ENCODE data around the gene AP4S1. TPM values are rescaled to one million over a fixed set of nuclear protein-coding genes. Genes with fewer than 3 reads are reported as not detected.

The AP4S1 gene
- total RNA-seq, 1 experiment from 2014 or later: 3.3 TPM

DNA sequence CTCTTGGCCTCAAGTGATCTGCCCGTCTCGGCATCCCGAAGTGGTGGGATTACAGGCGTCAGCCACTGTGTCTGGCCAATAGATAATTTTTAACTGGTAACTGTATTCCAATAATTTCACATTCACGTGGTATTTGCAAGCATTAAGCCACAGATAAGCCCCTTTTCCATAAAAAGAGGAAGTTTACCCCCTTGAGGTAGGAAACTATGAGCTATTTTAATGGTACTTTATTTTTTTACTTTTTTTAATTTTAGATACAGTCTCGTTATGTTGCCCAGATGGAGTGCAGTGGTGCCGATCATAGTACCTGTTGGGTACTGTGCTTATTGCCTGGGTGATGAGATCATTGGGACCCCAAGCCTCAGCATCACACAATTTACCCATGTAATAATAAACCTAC lies 42.9 kb upstream of the AP4S1 start:
- intact Hi-C loops (cut with micrococcal nuclease; ENCODE audit: unreplicated experiment): loop anchor here (5.0 kb wide), 1 partner anchor 100 kb away; no protein-coding TSS in a partner anchor
- CTCF ChIA-PET: no interaction called here

DNA sequence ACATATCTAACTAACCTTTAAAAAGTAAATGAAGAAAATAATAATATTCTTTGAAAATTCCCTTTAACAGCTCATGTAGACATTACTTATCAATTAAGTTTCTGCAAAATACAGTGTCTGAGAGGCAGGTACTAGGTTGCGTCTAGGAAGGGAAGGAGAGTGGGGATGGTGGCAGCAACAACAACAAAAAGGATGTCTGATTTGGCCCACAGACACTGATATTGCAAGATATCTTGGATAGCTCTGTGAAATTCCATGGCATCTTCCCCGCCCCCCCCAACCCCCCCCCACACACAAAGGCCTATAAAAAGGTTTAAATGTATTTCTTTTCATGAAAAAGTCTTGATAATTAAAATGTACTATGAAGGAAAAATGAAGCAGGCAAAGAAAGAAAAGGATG lies 41.6 kb upstream of the AP4S1 start:
- no peaks in the 10 kb centered on the region for H3K36me3 ChIP-seq (ENCODE audit: control insufficient read depth, insufficient read depth, low read length)
- no TSS peak for BruUV-seq (replicated peaks)
- no peak overlapping the region for H3K27ac ChIP-seq (ENCODE audit: low read length)
- intact Hi-C loops (cut with micrococcal nuclease; ENCODE audit: unreplicated experiment) (loop anchor here (5.0 kb wide), 1 partner anchor 98 kb away; no protein-coding TSS in a partner anchor), in situ Hi-C loops (cut with HindIII; ENCODE audit: low pct_unique_long_range_greater_than_20kb, low sequenced_read_pairs) (no loop called here)
- CTCF ChIA-PET: no interaction called here
- no peak for ATAC-seq
- TF ChIP-seq TCF7L2 (IDR thresholded peaks at IDR 0.05; ENCODE audit: low read depth, low read length) (no peak), SIN3A (IDR thresholded peaks at IDR 0.05; ENCODE audit: borderline replicate concordance, insufficient read depth, low read depth, low read length) (no peak), POLR2AphosphoS5 (IDR thresholded peaks at IDR 0.05; ENCODE audit: low read depth, low read length) (no peak)
- TF ChIP-seq, protein P1, sequence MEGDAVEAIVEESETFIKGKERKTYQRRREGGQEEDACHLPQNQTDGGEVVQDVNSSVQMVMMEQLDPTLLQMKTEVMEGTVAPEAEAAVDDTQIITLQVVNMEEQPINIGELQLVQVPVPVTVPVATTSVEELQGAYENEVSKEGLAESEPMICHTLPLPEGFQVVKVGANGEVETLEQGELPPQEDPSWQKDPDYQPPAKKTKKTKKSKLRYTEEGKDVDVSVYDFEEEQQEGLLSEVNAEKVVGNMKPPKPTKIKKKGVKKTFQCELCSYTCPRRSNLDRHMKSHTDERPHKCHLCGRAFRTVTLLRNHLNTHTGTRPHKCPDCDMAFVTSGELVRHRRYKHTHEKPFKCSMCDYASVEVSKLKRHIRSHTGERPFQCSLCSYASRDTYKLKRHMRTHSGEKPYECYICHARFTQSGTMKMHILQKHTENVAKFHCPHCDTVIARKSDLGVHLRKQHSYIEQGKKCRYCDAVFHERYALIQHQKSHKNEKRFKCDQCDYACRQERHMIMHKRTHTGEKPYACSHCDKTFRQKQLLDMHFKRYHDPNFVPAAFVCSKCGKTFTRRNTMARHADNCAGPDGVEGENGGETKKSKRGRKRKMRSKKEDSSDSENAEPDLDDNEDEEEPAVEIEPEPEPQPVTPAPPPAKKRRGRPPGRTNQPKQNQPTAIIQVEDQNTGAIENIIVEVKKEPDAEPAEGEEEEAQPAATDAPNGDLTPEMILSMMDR (IDR thresholded peaks at IDR 0.05): no peak
- TF ChIP-seq, protein P2, sequence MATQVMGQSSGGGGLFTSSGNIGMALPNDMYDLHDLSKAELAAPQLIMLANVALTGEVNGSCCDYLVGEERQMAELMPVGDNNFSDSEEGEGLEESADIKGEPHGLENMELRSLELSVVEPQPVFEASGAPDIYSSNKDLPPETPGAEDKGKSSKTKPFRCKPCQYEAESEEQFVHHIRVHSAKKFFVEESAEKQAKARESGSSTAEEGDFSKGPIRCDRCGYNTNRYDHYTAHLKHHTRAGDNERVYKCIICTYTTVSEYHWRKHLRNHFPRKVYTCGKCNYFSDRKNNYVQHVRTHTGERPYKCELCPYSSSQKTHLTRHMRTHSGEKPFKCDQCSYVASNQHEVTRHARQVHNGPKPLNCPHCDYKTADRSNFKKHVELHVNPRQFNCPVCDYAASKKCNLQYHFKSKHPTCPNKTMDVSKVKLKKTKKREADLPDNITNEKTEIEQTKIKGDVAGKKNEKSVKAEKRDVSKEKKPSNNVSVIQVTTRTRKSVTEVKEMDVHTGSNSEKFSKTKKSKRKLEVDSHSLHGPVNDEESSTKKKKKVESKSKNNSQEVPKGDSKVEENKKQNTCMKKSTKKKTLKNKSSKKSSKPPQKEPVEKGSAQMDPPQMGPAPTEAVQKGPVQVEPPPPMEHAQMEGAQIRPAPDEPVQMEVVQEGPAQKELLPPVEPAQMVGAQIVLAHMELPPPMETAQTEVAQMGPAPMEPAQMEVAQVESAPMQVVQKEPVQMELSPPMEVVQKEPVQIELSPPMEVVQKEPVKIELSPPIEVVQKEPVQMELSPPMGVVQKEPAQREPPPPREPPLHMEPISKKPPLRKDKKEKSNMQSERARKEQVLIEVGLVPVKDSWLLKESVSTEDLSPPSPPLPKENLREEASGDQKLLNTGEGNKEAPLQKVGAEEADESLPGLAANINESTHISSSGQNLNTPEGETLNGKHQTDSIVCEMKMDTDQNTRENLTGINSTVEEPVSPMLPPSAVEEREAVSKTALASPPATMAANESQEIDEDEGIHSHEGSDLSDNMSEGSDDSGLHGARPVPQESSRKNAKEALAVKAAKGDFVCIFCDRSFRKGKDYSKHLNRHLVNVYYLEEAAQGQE (IDR thresholded peaks at IDR 0.05; ENCODE audit: insufficient read depth in 1 of 2, low read depth in 2 of 2, low read length in 1 of 2): no peak
- POLR2A ChIA-PET: no interaction called here
- no peak overlapping the region for H3K4me3 ChIP-seq (ENCODE audit: low read depth in 2 of 2, low read length in 2 of 2)
- peaks cover 15% of the 10 kb centered on the region; the same call in 1 of the 2 replicates for H3K4me1 ChIP-seq (ENCODE audit: control insufficient read depth, insufficient read depth, low read length)
- no peaks in the 10 kb centered on the region for H3K9me3 ChIP-seq (ENCODE audit: control insufficient read depth, insufficient read depth, low read depth, low read length)
- H3K27me3 ChIP-seq (ENCODE audit: control insufficient read depth, insufficient read depth, low read length): no peaks in the 10 kb centered on the region
- DNase-seq (ENCODE audit: low read depth, low spot score): no peak

More for the DNA sequence above, 42.9 kb upstream of the AP4S1 start:
- Histone ChIP-seq H3K36me3 (ENCODE audit: control insufficient read depth, insufficient read depth, low read length) (no peaks in the 10 kb centered on the region), H3K9me3 (ENCODE audit: control insufficient read depth, insufficient read depth, low read depth, low read length) (no peaks in the 10 kb centered on the region), H3K4me1 (ENCODE audit: control insufficient read depth, insufficient read depth, low read length) (peaks cover 6% of the 10 kb centered on the region; the same call in 1 of the 2 replicates), H3K27me3 (ENCODE audit: control insufficient read depth, insufficient read depth, low read length) (no peaks in the 10 kb centered on the region), H3K4me3 (ENCODE audit: low read depth in 2 of 2, low read length in 2 of 2) (no peak overlapping the region), H3K27ac (ENCODE audit: low read length) (no peak overlapping the region)
- in situ Hi-C loops (cut with HindIII; ENCODE audit: low pct_unique_long_range_greater_than_20kb, low sequenced_read_pairs): no loop called here
- DNase-seq (ENCODE audit: low read depth, low spot score) (no peak), ATAC-seq (no peak)
- no peak for TF ChIP-seq POLR2AphosphoS5 (IDR thresholded peaks at IDR 0.05; ENCODE audit: low read depth, low read length)
- POLR2A ChIA-PET: interaction anchor here (0.7 kb wide), 1 partner anchor 20 kb away, joined by 3 read pairs; no protein-coding TSS in a partner anchor
- BruUV-seq (replicated peaks): TSS peak; percentile 39

DNA sequence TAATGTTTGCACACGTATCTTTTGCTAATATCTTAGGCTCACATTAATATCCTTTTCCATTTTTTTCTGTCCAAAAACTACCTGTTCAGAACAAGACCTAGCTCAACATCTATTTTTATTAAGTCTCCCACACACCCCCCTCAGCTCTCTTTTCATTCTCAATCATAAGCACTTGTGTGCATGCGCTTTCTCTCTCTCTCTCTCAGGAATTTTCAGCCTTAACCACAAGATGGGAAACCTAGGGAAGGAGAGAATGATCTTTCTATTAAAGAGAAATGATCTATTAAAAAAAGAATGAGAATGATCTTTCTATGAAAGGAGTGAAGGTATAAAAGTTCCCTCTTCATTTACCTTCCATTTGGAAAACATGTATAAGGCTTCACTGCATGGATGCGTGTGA lies 39.7 kb upstream of the AP4S1 start:
- ChIA-PET POLR2A (no interaction called here), CTCF (no interaction called here)
- intact Hi-C loops (cut with micrococcal nuclease; ENCODE audit: unreplicated experiment) (no loop called here), in situ Hi-C loops (cut with HindIII; ENCODE audit: low pct_unique_long_range_greater_than_20kb, low sequenced_read_pairs) (no loop called here)
- no peak for DNase-seq (ENCODE audit: low read depth, low spot score)
- no peak overlapping the region for H3K4me3 ChIP-seq (ENCODE audit: low read depth in 2 of 2, low read length in 2 of 2)
- no peaks in the 10 kb centered on the region for H3K27me3 ChIP-seq (ENCODE audit: control insufficient read depth, insufficient read depth, low read length)
- ATAC-seq: no peak
- TF ChIP-seq, protein P1 (IDR thresholded peaks at IDR 0.05): no peak
- TF ChIP-seq, protein P2 (IDR thresholded peaks at IDR 0.05; ENCODE audit: insufficient read depth in 1 of 2, low read depth in 2 of 2, low read length in 1 of 2): no peak
- TF ChIP-seq POLR2AphosphoS5 (IDR thresholded peaks at IDR 0.05; ENCODE audit: low read depth, low read length) (no peak), SIN3A (IDR thresholded peaks at IDR 0.05; ENCODE audit: borderline replicate concordance, insufficient read depth, low read depth, low read length) (no peak), TCF7L2 (IDR thresholded peaks at IDR 0.05; ENCODE audit: low read depth, low read length) (no peak)
- no peaks in the 10 kb centered on the region for H3K9me3 ChIP-seq (ENCODE audit: control insufficient read depth, insufficient read depth, low read depth, low read length)
- no TSS peak for BruUV-seq (replicated peaks)
- H3K27ac ChIP-seq (ENCODE audit: low read length): no peak overlapping the region
- H3K4me1 ChIP-seq (ENCODE audit: control insufficient read depth, insufficient read depth, low read length): peaks cover 11% of the 10 kb centered on the region; the same call in 1 of the 2 replicates
- no peaks in the 10 kb centered on the region for H3K36me3 ChIP-seq (ENCODE audit: control insufficient read depth, insufficient read depth, low read length)

Data from Panc1 (cell line).